Cardiac fibroblast (primary cell): ENCODE results near the gene PSMC3.

Source experiments
- DNase-seq, 2 donors: peaks; one replicate each; pipeline versions ENCODE4 v3.0.0 to v3.0.0-alpha.2; 2010; ENCODE audit warnings: low read depth in 2 of 2
- H3K4me3 ChIP-seq, 2 donors: replicated peaks in 1 of 2; 1 replicate in 1 of 2; 2 replicates in 1 of 2; pipeline ENCODE4 v1.5.1; 2011; ENCODE audit warnings: low read depth in 2 of 2, low read length in 2 of 2, mild to moderate bottlenecking in 2 of 2, moderate library complexity in 1 of 2
- TF ChIP-seq, protein P1 (sequence below): IDR thresholded peaks from one replicate; pipeline ENCODE4 v1.5.1; 2011; ENCODE audit warnings: low read depth, mild to moderate bottlenecking, low read length, inconsistent platforms

PSMC3 gene

DNA sequence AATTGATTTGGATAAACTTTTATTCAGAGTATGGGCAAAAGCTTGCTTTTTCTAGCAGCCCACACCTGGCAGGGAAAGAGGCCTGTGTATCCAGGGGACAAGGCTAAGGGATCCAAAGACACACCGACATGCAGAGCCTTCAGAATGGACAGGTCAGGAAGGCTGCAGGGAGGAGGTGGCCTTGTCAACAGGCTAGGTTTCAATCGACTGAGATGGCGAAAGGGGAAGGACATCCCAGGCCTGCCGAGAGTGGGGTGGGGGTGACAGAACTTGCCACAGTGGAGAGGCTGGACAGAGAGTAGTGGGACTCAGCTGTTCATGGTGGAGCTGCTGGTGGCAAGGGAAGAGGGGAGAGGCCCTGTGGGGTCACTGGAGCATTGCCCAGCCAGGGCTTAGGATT lies 23.1 kb downstream of the PSMC3 start:
- TF ChIP-seq, protein P1, sequence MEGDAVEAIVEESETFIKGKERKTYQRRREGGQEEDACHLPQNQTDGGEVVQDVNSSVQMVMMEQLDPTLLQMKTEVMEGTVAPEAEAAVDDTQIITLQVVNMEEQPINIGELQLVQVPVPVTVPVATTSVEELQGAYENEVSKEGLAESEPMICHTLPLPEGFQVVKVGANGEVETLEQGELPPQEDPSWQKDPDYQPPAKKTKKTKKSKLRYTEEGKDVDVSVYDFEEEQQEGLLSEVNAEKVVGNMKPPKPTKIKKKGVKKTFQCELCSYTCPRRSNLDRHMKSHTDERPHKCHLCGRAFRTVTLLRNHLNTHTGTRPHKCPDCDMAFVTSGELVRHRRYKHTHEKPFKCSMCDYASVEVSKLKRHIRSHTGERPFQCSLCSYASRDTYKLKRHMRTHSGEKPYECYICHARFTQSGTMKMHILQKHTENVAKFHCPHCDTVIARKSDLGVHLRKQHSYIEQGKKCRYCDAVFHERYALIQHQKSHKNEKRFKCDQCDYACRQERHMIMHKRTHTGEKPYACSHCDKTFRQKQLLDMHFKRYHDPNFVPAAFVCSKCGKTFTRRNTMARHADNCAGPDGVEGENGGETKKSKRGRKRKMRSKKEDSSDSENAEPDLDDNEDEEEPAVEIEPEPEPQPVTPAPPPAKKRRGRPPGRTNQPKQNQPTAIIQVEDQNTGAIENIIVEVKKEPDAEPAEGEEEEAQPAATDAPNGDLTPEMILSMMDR: no peak
- DNase-seq: no peak
- no peak overlapping the region for H3K4me3 ChIP-seq

DNA sequence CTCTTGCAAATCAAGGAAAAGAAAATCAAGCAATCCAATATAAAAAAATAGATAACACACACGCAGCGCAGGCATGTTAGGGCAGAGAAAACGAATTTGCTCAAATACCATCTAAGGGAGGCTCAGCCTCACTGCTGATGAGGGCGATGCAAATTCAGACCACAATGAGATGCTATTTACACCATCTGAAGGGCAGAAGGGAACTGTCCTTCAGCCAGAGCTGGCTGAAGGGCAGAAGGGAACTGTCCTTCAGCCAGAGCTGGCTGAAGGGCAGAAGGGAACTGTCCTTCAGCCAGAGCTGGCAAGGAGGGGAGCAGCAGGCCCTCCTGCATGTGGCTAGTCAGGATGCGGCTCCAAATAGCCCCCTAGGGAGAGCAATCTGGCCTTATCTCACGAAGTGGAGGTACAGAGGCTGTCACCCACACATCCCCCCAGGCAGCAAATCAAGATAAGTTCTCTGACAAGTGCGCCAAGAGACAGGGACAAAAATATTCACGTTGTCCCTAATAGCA lies 25.4 kb downstream of the PSMC3 start:
- no peak overlapping the region for H3K4me3 ChIP-seq
- TF ChIP-seq, protein P1: no peak
- no peak for DNase-seq

DNA sequence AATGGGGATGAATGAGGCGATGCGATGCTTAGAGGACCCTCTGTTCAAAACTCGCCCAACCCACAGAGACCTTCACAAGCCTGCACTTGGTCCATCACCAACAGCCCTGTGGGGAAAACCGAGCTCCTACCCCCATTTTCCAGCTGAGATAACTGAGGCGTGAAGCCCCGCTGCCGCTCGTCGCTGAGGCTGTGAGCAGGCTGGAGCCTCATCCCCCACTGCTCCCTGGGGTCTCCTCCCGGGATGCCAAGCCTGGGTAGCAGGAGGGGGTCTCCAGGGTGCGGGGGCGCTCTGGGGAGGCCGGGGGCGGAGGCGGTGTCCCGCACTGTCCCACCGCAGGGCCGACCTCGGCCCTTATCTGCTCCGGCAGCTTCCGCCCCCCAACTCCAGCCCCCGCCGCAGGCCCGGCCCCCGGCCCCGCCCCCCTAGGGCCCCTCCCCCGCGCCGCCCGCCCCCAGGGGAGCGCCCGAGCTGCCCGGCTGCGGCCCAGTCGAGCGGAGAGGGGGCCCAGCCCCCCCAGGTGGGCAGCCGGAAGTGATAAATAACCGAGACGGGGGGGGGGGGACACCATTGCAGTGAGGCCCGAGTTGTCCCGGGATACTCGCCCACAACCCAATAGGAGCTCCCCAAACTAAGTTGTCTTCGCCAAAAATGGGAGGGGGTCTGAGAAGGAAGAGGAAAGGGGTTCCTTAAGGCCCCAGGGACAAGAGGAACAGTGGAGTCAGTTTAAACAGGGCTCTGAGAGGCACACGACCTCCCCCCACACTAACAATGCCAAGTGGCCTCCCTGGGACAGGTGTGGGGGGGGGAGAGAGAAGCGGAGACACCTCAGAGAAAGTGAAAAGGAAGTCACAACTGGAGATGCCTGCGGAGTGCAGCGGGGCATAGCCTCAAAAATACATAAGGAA lies 26.1 kb downstream of the PSMC3 start:
- no peak for DNase-seq
- TF ChIP-seq, protein P1: no peak
- peak overlapping the region; percentile 53 for H3K4me3 ChIP-seq

DNA sequence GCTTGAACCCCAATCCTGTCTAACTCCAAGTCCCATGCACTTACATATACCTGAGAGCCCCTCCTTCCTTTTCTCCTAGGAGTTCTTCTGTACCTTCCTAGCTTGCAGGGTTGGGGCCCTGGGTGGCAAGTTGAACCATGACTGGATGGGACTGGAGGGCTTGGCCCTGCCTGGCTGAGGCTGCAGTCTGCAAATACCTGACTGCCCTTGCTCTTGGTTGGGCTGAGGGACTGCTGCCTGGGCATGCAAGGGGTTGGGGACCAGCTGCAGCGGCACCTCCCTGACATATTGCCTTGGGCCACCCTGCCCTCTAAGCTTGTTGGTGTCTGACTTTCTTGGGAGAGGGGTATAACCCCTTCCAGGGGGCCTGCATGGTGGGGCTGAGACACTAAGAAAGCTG lies 27.7 kb downstream of the PSMC3 start:
- H3K4me3 ChIP-seq: no peak overlapping the region
- DNase-seq: no peak
- TF ChIP-seq, protein P1: no peak

DNA sequence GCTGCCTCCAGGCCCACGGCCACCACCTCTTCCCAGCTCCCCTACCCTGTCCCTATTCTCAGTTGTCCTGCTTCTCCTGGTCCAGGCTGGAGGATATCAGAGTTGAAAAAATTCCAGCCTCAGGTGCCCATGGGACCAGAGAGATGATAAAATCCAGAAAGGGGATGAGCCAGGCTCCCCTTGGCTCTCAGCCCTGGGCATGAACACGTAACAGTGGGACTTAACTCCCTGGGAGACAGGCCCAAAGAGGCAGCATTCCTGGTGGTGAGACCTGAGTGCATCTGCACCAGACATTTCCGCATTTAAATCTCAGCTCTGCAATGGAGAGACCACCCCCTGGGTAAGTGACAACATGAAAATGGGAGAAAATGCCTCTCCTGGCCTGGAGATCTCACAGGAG lies 28.2 kb downstream of the PSMC3 start:
- TF ChIP-seq, protein P1: no peak
- H3K4me3 ChIP-seq: no peak overlapping the region
- no peak for DNase-seq

DNA sequence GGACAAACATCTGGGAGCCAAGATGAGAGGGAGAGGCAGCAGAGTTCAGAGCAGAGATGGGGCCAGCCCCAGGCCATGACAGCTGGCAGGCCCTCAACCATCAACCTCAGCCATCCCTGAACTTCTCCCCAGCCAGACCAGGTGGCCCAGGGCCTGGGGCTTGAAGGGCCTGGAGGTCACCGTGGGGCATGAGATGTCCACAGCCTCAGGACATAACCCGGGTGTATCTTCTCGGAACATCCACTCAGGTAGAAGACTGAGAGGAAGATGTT lies 30.3 kb downstream of the PSMC3 start:
- TF ChIP-seq, protein P1: no peak
- no peak for DNase-seq
- H3K4me3 ChIP-seq: no peak overlapping the region
